Thyroid gland (tissue), 4 donors: ENCODE results near the gene PAWR. TPM values are rescaled to one million over a fixed set of nuclear protein-coding genes. Genes with fewer than 3 reads are reported as not detected.
A peak's percentile ranks its signal among the peaks of the same experiment; 100 is the strongest.

Experiments
- DNase-seq, 2 donors: peaks; one replicate each; pipeline ENCODE4 v3.0.0-alpha.2; 2019
- H3K27ac ChIP-seq, 3 donors: fragments of 200-600 bp; sonication (generic); 1 replicate in 2 of 3; 2 replicates in 1 of 3; pipeline ENCODE4 v1.5.1; 2016 to 2019; ENCODE audit warnings: mild to moderate bottlenecking in 1 of 3, moderate library complexity in 1 of 3
- H3K27me3 ChIP-seq: fragments of 200-600 bp; sonication (generic); one replicate; pipeline ENCODE4 v1.5.1; 2019
- H3K36me3 ChIP-seq, 2 donors: fragments of 200-600 bp; sonication (generic); one replicate each; pipeline ENCODE4 v1.5.1; 2016 to 2019
- H3K4me1 ChIP-seq, 2 donors: fragments of 200-600 bp; sonication (generic); one replicate each; pipeline ENCODE4 v1.5.1; 2017 to 2019
- H3K4me3 ChIP-seq, 3 donors: fragments of 200-600 bp; sonication (generic); replicated peaks in 1 of 3; 1 replicate in 2 of 3; 2 replicates in 1 of 3; pipeline ENCODE4 v1.5.1; 2016; ENCODE audit warnings: mild to moderate bottlenecking in 1 of 3
- H3K9me3 ChIP-seq: fragments of 200-600 bp; sonication (generic); one replicate; pipeline ENCODE4 v1.5.1; 2017
- CTCF ChIP-seq, 6 experiments: fragments of 200-600 bp in 3 of 6; fragments of 450-650 bp in 3 of 6; sonication (generic) in 3 of 6; IDR thresholded peaks; one replicate each; pipeline ENCODE4 v1.5.1; 2016 to 2019; ENCODE audit warnings: antibody characterized with exemption in 6 of 6, mild to moderate bottlenecking in 2 of 6, inconsistent platforms in 1 of 6, moderate library complexity in 1 of 6
- POLR2A ChIP-seq, 2 donors: fragments of 450-650 bp; IDR thresholded peaks; one replicate each; pipeline ENCODE4 v1.6.1; 2017; ENCODE audit warnings: antibody characterized with exemption in 2 of 2, mild to moderate bottlenecking in 2 of 2, moderate library complexity in 1 of 2
- WGBS, 2 donors: methylation state at CpG; one replicate each; pipeline ENCODE4 v1.1.5; 2017; 5-methylcytosine and 5-hydroxymethylcytosine counted together
- intact Hi-C: fragments of 100-400 bp; cut with DNase I; formaldehyde crosslinking; loops from one replicate; pipeline ENCODE4 v1.15.1; 2023
- total RNA-seq, 4 donors: library from RNA; depleted of rRNA; stranded (reverse); fragments of >200 nt; gene quantifications; one replicate each; pipeline ENCODE4 v1.2.3, GENCODE V29; 2016

Gene PAWR
- total RNA-seq, 4 donors from 2014 or later, result 83.7 to 125 (median 86.4) TPM

GRCh38 chr12:79560225-79560889 lies 130.4 kb downstream of the PAWR start:
- Histone ChIP-seq H3K4me3 (no peak overlapping the region), H3K4me1 (peaks cover 35 to 50% of the 10 kb centered on the region in 2 donors), H3K36me3 (no peaks in the 10 kb centered on the region), H3K27ac (peak overlapping the region; percentile 65 to 91 (median 82)), H3K27me3 (no peaks in the 10 kb centered on the region), H3K9me3 (no peaks in the 10 kb centered on the region)
- WGBS, 2 donors, result 69 to 74% methylated on average over 6 of the region's 6 CpGs
- TF ChIP-seq CTCF (IDR thresholded peaks at IDR 0.05), result no peak
- TF ChIP-seq POLR2A (IDR thresholded peaks at IDR 0.05), result no peak
- intact Hi-C loops, result loop anchor here (10.0 kb wide), 1 partner anchor 134 kb away; the partner anchor contains the start of gene PAWR
- DNase-seq, result peak in 1 of 2 donors; percentile 34

- Histone ChIP-seq H3K27me3 (no peaks in the 10 kb centered on the region), H3K9me3 (no peaks in the 10 kb centered on the region), H3K36me3 (no peaks in the 10 kb centered on the region), H3K27ac (peak overlapping the region; percentile 65 to 91 (median 82)), H3K4me1 (peaks cover 43 to 53% of the 10 kb centered on the region in 2 donors), H3K4me3 (no peak overlapping the region)
- DNase-seq, result no peak
- WGBS, 2 donors, result 83 to 89% methylated on average over 2 of the region's 2 CpGs
- intact Hi-C loops, result loop anchor here (10.0 kb wide), 3 partner anchors 145 to 625 kb away; no protein-coding TSS in a partner anchor
- TF ChIP-seq POLR2A (IDR thresholded peaks at IDR 0.05), result no peak
- no peak for TF ChIP-seq CTCF (IDR thresholded peaks at IDR 0.05)
These were observed 131.2 kb downstream of the PAWR start for GRCh38 chr12:79559591-79559990.

DNA sequence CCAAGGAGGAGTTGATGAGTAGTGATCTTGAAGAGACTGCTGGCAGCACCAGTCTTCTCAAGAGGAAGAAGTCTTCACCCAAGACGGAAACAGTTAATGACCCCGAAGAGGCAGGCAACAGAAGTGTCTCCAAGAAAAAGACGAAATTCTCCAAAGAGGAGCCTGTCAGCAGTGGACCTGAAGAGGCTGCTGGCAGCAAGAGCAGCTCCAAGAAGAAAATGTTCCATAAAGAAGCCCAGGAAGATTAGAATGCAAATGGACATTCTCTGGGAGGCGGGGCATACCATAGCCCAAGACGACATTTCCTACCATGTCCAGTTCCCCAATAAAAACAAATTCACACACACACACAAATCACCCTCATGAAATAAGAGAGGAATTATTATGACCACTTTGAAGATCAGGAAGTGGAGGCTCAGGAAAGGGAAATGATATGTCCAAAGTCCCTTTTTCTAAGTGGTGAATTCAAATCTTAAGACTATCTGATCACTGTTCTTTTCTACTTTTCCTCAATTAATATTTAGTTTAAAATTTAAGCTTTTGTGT lies 131.8 kb downstream of the PAWR start:
- DNase-seq, result peak in 1 of 2 donors; percentile 31
- H3K36me3 ChIP-seq, result no peaks in the 10 kb centered on the region
- intact Hi-C loops, result loop anchor here (10.0 kb wide), 3 partner anchors 144 to 626 kb away; no protein-coding TSS in a partner anchor
- H3K27ac ChIP-seq, result peak overlapping the region; percentile 56 to 91 (median 82)
- WGBS, 2 donors, result 31 to 33% methylated on average over 5 of the region's 5 CpGs
- H3K27me3 ChIP-seq, result no peaks in the 10 kb centered on the region
- TF ChIP-seq POLR2A (IDR thresholded peaks at IDR 0.05) (peak in 1 of 2 donors; percentile 18), CTCF (IDR thresholded peaks at IDR 0.05) (no peak)
- no peak overlapping the region for H3K4me3 ChIP-seq
- peaks cover 49 to 55% of the 10 kb centered on the region in 2 donors for H3K4me1 ChIP-seq
- H3K9me3 ChIP-seq, result no peaks in the 10 kb centered on the region

- intact Hi-C loops, result loop anchor here (10.0 kb wide), 3 partner anchors 143 to 627 kb away; no protein-coding TSS in a partner anchor
- H3K27ac ChIP-seq, result peak overlapping the region; percentile 56 to 91 (median 82)
- H3K36me3 ChIP-seq, result no peaks in the 10 kb centered on the region
- no peak for TF ChIP-seq CTCF (IDR thresholded peaks at IDR 0.05)
- no peak for TF ChIP-seq POLR2A (IDR thresholded peaks at IDR 0.05)
- no peak for DNase-seq
- 51 to 71% methylated on average over 1 of the region's 1 CpG for WGBS, 2 donors
- H3K9me3 ChIP-seq, result no peaks in the 10 kb centered on the region
- peaks cover 52 to 61% of the 10 kb centered on the region in 2 donors for H3K4me1 ChIP-seq
- H3K4me3 ChIP-seq, result no peak overlapping the region
- H3K27me3 ChIP-seq, result no peaks in the 10 kb centered on the region
These were observed 133.0 kb downstream of the PAWR start for GRCh38 chr12:79557690-79558315.
